Fibroblast of skin of right biceps (primary cell): ENCODE data around the gene COL4A6.
A peak's percentile ranks its signal among the peaks of the same experiment; 100 is the strongest.

Source experiments
- DNase-seq: peaks from one replicate; pipeline ENCODE4 v3.0.0-alpha.2; 2013

COL4A6 gene

DNA sequence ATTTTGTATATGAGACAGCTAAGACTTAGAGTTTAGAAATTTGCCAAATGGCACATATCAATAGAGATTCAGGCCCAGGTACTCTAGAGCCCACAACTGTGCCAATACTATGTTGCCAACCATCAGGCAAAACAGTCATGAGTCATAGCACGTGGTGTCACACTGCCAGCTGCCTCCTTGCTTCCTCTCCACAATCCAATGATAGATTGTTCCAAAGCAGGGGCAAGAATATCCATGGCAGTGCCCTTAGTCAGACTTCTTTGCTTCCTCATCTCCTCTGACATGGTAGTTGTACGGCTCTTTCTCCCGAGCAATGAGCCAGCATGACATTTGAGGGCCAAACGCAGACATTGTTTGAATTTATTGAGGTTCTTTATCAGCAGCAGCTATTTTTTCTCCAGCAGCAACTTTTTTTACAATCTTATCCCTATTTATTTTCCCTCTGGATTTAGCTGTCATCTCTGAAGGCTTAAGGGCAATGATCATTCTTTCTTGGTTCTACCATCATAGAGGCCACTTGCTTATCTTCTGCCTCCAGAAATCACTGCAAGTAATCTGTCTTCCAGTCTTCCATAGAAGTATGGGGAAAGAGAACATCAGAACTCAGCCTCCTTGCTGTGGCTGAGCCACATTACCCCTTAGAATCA lies 169.7 kb downstream of the COL4A6 start:
- DNase-seq = no peak

DNA sequence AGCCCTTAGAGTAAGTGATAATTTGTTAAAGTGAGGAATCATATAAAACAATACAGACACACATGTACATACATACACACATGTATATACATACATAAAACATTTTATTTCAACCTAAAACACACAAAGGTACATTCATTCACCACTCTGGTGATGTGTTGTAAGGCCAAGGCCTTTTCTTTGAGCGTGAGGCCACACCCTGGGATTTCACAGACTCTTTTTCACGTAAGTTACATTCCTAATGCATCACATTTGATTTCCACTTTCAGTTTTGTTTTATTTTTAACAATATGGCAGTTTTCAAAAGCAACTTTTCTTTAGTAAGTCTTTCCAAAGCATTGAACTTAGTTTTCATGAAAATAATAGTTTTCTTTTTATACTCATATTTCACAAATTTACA lies 170.7 kb downstream of the COL4A6 start:
- DNase-seq = no peak

DNA sequence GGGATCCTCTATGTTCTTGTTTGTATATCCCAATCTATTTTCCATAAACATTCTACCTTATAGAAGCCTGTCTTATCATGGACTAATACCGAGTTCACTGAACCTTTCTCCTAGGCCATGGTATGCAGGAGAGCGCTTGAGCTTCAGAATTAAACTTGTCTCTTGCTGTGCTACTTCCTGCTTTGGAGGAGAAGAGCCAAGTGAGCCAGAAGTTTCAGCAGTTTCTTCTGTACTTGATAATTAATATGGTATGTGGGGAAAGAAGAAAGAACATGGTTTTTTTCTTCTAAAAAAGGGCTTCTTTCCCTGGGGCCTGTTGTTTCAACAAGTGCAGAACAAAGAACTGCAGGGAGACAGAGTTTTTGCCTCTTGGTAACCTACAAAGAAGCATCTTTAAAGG lies 173.8 kb downstream of the COL4A6 start:
- DNase-seq = no peak

DNA sequence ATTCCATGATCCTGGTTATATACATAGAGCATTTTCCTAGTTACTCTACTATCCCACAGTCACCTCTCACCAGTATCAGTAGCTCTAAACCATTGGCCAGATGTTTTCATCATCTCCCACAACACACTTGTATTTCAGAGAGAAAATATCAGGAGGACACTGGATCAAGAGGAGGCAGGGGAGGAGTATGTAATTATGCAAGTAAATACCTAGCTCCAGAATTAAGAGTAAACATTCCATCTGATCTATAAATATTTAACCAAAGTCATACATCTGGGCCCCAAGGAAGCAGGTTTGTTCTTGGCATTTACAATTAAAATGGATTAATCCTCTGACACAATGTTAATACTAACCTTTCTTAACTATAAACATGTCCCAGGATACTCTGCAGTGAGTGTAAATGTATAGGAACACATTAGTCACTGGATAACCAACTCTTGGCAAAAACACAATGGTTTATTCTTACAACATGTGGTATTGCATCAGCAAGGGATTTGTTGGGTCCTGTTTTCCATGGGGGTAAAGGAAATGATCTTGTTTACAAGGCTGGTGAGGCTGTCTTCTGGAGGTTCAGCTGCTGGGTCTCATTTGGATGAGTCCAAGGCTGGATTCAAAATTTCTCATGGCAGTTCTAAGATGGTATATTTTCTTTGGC lies 176.5 kb downstream of the COL4A6 start:
- DNase-seq = peak; percentile 9

- no peak for DNase-seq
These were observed 180.7 kb downstream of the COL4A6 start for GRCh38 chrX:108257556-108257955.

GRCh38 chrX:108254636-108255035 lies 183.6 kb downstream of the COL4A6 start:
- no peak for DNase-seq

GRCh38 chrX:108250654-108251579 lies 187.3 kb downstream of the COL4A6 start:
- DNase-seq = no peak

GRCh38 chrX:108246304-108246954 lies 191.8 kb downstream of the COL4A6 start:
- no peak for DNase-seq

- no peak for DNase-seq
These were observed 192.8 kb downstream of the COL4A6 start for GRCh38 chrX:108245462-108245861.

- DNase-seq = no peak
These were observed 202.2 kb downstream of the COL4A6 start for GRCh38 chrX:108235986-108236385.

DNA sequence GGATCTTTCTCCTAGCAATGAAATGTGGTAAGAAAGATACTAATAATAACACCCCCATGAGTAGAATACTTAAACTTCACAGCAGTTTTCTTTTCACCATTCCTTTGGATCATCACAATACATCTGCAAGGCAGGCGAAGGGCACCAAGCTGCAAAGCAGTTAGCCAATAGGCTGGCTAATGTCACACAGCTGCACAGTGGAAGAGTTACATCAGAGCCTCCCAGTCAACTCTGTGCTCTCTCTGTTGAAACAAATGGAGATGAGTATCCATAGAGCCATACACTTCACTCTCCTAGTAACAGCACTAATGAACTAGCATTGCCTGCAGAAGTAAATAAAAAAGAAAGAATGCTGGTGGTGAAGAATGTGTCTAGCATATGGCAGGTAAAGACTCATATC lies 207.6 kb downstream of the COL4A6 start:
- no peak for DNase-seq

DNA sequence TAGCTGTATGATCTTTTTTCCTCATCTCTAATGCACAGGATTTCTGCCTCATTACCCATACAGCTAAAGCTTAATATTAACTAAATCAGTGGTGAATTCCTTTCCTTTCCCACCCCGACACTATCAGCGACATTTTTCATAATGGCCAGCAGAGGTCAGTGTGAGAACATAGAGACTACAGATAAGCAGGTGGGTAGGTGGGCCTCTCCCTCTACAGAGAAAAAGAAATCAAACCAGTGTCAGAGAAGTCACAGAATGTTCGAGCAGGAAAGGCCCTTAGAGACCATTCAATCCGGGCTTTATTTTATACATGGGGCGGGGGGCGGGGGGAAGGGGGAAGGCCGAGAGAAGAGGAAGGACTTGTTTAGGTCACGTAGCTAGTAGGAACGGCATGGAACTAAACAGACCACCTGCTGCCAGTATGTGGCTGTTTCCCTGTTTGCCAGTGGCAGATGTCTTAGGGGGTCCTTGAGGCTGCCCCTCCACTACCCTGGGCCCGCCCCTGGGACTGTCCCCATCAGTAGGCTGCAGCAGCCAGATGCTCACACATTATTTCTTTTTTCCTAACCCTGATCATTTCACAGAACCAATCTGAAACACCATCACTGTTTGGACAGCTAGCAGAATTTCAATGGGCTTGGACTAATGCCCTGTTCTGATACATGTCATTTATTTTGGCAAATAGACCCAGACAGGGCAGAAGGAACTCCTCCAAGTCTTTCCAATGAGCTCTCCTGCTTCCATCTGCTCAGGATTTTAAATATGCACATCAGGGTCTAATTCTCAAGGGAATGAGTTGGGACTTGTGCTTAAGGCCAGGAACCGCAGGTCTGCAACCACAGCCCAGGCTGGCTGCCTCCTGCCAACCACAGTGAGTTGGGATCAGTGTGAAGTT lies 213.2 kb downstream of the COL4A6 start:
- DNase-seq = peak; percentile 24

DNA sequence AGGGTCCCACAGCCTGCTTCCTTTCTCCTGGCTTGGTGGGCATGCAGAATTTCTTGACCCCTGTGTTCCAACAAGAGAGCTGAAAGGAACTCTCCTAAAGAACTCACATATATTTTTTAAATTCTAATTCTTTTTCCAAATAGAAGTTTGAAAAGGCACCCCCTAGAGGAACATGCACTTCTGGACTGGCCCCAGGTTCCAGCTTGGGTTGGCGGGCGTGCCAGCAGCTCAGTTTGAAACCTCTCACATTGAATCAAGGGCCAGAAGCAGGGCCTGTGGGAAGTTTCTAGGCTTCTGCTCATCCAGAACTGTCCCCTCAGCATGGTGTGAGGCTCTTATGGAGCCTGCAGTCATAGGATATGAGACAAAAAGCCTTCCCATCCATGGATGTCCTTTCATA lies 214.0 kb downstream of the COL4A6 start:
- no peak for DNase-seq

DNA sequence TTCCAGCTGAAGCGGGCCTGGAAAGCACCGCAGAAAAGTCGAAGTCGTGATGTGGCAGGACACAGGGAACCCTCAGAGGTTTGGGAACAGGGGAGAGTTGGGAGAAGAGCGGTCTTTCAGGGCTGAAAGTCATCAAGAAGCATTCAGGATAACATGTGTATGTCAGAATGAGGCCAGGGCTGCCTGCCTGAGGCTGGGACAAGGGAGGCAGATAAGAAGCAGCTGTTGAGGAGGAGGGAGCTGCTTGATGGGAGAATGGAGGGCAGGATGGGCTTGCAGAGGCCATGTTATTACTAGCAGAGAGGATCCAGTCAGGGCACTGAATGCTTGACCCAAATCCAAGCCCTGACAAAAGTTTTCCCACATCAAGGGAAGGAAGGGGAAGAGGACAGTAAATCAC lies 214.6 kb downstream of the COL4A6 start:
- DNase-seq = no peak

DNA sequence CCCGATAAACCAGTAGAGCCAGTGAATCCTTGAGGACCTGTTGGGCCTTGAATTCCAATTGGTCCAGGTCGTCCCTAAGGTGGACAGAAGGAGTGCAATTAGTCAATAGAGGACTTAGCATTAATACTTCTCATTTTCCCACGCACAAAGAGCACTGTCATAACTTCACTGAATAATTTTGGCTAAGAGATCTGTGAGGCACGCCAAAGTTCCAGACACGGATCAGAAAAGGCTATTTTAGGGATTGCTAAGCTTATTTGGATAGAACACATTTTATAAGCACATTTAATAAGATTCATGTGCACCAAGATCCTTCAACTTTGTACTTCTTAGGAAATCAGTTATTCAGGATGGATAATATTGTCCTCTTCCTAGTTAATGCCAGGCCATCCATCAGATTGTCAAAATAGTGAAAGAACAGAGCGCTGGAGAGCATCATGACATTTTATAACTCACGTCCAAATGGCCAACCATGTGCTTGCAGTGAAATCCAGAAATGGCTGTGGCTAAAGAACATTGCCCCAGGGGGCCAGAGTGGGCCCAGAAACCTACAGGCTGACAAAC lies 216.8 kb downstream of the COL4A6 start:
- no peak for DNase-seq

- no peak for DNase-seq
These were observed 218.1 kb downstream of the COL4A6 start for GRCh38 chrX:108219949-108220601.

GRCh38 chrX:108217876-108218275 lies 220.3 kb downstream of the COL4A6 start:
- no peak for DNase-seq

DNA sequence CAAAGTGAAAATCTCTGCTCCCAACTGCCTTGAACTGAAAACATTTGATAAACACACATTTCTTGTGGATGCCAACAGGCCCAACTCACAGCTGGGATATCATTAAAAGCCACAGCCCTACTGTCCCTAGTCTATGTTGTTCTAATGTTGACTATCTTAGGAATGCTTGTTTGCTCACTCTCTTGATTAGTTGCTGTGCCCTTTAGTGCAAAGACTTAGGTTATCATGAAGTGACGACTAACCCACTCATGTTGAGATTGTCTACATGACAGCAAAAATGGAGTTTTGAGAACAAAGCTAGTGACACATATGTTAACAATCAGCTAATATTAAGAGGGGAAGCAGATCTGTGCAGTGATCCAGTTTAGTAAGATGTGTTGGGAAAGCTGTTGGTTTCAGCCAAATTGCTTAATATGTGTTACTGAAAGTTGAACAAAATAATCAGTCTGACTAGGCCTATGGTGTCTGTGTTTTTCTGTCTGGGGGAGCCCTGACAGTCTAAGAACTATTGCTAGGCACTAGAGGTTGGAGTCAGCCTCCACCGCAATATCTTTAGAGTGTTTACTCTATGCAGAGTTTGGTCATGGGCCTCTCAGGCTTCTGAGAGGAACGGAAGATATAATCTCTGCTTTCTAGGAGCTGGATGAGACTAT lies 221.2 kb downstream of the COL4A6 start:
- DNase-seq = peak; percentile 2

GRCh38 chrX:108216405-108216804 lies 221.8 kb downstream of the COL4A6 start:
- peak; percentile 58 for DNase-seq

GRCh38 chrX:108211301-108211700 lies 226.9 kb downstream of the COL4A6 start:
- no peak for DNase-seq
